Measurements from ENCODE around the gene INPP4A.

INPP4A gene

GRCh38 chr2:98505971-98506664, 61.5 kb downstream of the INPP4A start:
- no peaks in the 10 kb centered on the region for H3K9me3 ChIP-seq (ENCODE audit: control insufficient read depth, insufficient read depth, low read depth, low read length)
- ChIA-PET CTCF (interaction anchor here (1.1 kb wide), 1 partner anchor 18 kb away, joined by 3 read pairs; no protein-coding TSS in a partner anchor), POLR2A (no interaction called here)
- no peak overlapping the region for H3K27ac ChIP-seq (ENCODE audit: extremely low read depth, low read depth, low read length)
- H3K4me3 ChIP-seq (ENCODE audit: low read depth, low read length), result no peak overlapping the region
- peaks cover 17% of the 10 kb centered on the region for H3K4me1 ChIP-seq (ENCODE audit: control insufficient read depth, insufficient read depth, low read length)
- TF ChIP-seq REST (tag by site-specific recombination; IDR thresholded peaks at IDR 0.05) (no peak), ZNF629 (tag by site-specific recombination; IDR thresholded peaks at IDR 0.05) (no peak), FEZF1 (tag by site-specific recombination; IDR thresholded peaks at IDR 0.05) (no peak), ZBTB8A (tag by site-specific recombination; IDR thresholded peaks at IDR 0.05) (no peak), ZNF660 (tag by site-specific recombination; IDR thresholded peaks at IDR 0.05) (no peak), ZNF521 (tag by site-specific recombination; IDR thresholded peaks at IDR 0.05) (no peak), ZNF433 (tag by site-specific recombination; IDR thresholded peaks at IDR 0.05; ENCODE audit: low read depth) (no peak), ZSCAN4 (tag by site-specific recombination; IDR thresholded peaks at IDR 0.05) (no peak)
- no peaks in the 10 kb centered on the region for H3K36me3 ChIP-seq (ENCODE audit: control insufficient read depth in 2 of 2, insufficient read depth in 1 of 2, low read length in 2 of 2)

- POLR2A ChIA-PET, result no interaction called here
- Histone ChIP-seq H3K4me1 (ENCODE audit: control insufficient read depth, insufficient read depth, low read length) (peaks cover 17% of the 10 kb centered on the region), H3K9me3 (ENCODE audit: control insufficient read depth, insufficient read depth, low read depth, low read length) (no peaks in the 10 kb centered on the region), H3K27ac (ENCODE audit: extremely low read depth, low read depth, low read length) (no peak overlapping the region), H3K4me3 (ENCODE audit: low read depth, low read length) (no peak overlapping the region), H3K36me3 (ENCODE audit: control insufficient read depth in 2 of 2, insufficient read depth in 1 of 2, low read length in 2 of 2) (no peaks in the 10 kb centered on the region)
- CTCF ChIA-PET, result interaction anchor here (0.6 to 1.1 kb wide), 2 partner anchors 18 to 82 kb away, joined by 3 to 4 read pairs; no protein-coding TSS in a partner anchor
- TF ChIP-seq ZNF596 (tag by site-specific recombination; IDR thresholded peaks at IDR 0.05) (no peak), ZNF26 (tag by site-specific recombination; IDR thresholded peaks at IDR 0.05) (no peak), ZNF433 (tag by site-specific recombination; IDR thresholded peaks at IDR 0.05; ENCODE audit: low read depth) (no peak), GLI4 (tag by site-specific recombination; IDR thresholded peaks at IDR 0.05) (no peak), WT1 (tag by site-specific recombination; IDR thresholded peaks at IDR 0.05) (no peak), KLF7 (tag by site-specific recombination; IDR thresholded peaks at IDR 0.05; ENCODE audit: borderline replicate concordance) (no peak), BCL6B (tag by site-specific recombination; IDR thresholded peaks at IDR 0.05) (no peak), ZNF37A (tag by site-specific recombination; IDR thresholded peaks at IDR 0.05) (no peak), ZBTB6 (tag by site-specific recombination; IDR thresholded peaks at IDR 0.05) (no peak), ZNF707 (tag by site-specific recombination; IDR thresholded peaks at IDR 0.05) (no peak), ZSCAN30 (tag by site-specific recombination; IDR thresholded peaks at IDR 0.05) (no peak), ZNF571 (tag by site-specific recombination; IDR thresholded peaks at IDR 0.05) (no peak), ZNF184 (tag by site-specific recombination; IDR thresholded peaks at IDR 0.05) (no peak)
Measured at GRCh38 chr2:98506881-98507280, 62.2 kb downstream of the INPP4A start.

All from HEK293 (cell line).